H9 (cell line): ENCODE data around the gene CREG2. TPM values are rescaled to one million over a fixed set of nuclear protein-coding genes. Genes with fewer than 3 reads are reported as not detected.

Experiments used
- DNase-seq: peaks from one replicate; pipeline ENCODE4 v3.0.0-alpha.2; 2017
- H2AFZ ChIP-seq: one replicate; pipeline ENCODE4 v1.6.1; 2013; ENCODE audit warnings: mild to moderate bottlenecking, low read length, control low read depth, moderate library complexity
- H2AK5ac ChIP-seq: 2 replicates; pipeline ENCODE4 v1.6.1; 2013; ENCODE audit warnings: low read length, control low read depth, mixed read lengths; ENCODE audit not compliant: insufficient read length
- H2BK120ac ChIP-seq: one replicate; pipeline ENCODE4 v1.6.1; 2013; ENCODE audit warnings: low read depth, mild to moderate bottlenecking, low read length, control low read depth, inconsistent platforms; ENCODE audit not compliant: poor library complexity, severe bottlenecking
- H2BK12ac ChIP-seq: 2 replicates; pipeline ENCODE4 v1.6.1; 2013; ENCODE audit warnings: low read length, control low read depth, mixed read lengths, low read depth; ENCODE audit not compliant: insufficient read length
- H2BK15ac ChIP-seq: 2 replicates; pipeline ENCODE4 v1.6.1; 2013; ENCODE audit warnings: low read depth, low read length, control low read depth
- H2BK20ac ChIP-seq: one replicate; pipeline ENCODE4 v1.6.1; 2013; ENCODE audit warnings: low read depth, mild to moderate bottlenecking, low read length, control low read depth, inconsistent platforms; ENCODE audit not compliant: poor library complexity, severe bottlenecking
- H2BK5ac ChIP-seq: 2 replicates; pipeline ENCODE4 v1.6.1; 2013; ENCODE audit warnings: low read length, control low read depth, mixed read lengths; ENCODE audit not compliant: insufficient read length
- H3K14ac ChIP-seq: 2 replicates; pipeline ENCODE4 v1.6.1; 2013; ENCODE audit warnings: low read length, control low read depth; ENCODE audit not compliant: insufficient read depth
- H3K18ac ChIP-seq: 2 replicates; pipeline ENCODE4 v1.6.1; 2013; ENCODE audit warnings: low read depth, mild to moderate bottlenecking, mixed read lengths, low read length, control low read depth; ENCODE audit not compliant: insufficient read length
- H3K23ac ChIP-seq: 2 replicates; pipeline ENCODE4 v1.6.1; 2013; ENCODE audit warnings: low read length, control low read depth, mixed read lengths, low read depth; ENCODE audit not compliant: insufficient read length
- H3K23me2 ChIP-seq: 2 replicates; pipeline ENCODE4 v1.6.1; 2013; ENCODE audit warnings: low read depth, mild to moderate bottlenecking, mixed read lengths, low read length, control low read depth; ENCODE audit not compliant: insufficient read length, poor library complexity, severe bottlenecking
- H3K27ac ChIP-seq: 2 replicates; pipeline ENCODE4 v1.5.1; 2013; ENCODE audit warnings: low read length, control low read depth, mixed read lengths, low read depth; ENCODE audit not compliant: insufficient read length
- H3K27me3 ChIP-seq: 2 replicates; pipeline ENCODE4 v1.6.1; 2013; ENCODE audit warnings: low read length, control low read depth, inconsistent platforms; ENCODE audit not compliant: insufficient read depth
- H3K4ac ChIP-seq: 2 replicates; pipeline ENCODE4 v1.6.1; 2013; ENCODE audit warnings: low read depth, mild to moderate bottlenecking, control low read depth, inconsistent platforms, low read length, moderate library complexity
- H3K4me1 ChIP-seq: 2 replicates; pipeline ENCODE4 v1.6.1; 2013; ENCODE audit warnings: low read length, control low read depth, inconsistent platforms; ENCODE audit not compliant: insufficient read depth
- H3K4me2 ChIP-seq: 2 replicates; pipeline ENCODE4 v1.6.1; 2013; ENCODE audit warnings: low read length, control low read depth, mixed read lengths; ENCODE audit not compliant: insufficient read length, insufficient read depth
- H3K56ac ChIP-seq: 2 replicates; pipeline ENCODE4 v1.6.1; 2013; ENCODE audit warnings: low read depth, mild to moderate bottlenecking, mixed read lengths, low read length, control low read depth; ENCODE audit not compliant: insufficient read length
- H3K79me1 ChIP-seq: 2 replicates; pipeline ENCODE4 v1.6.1; 2013; ENCODE audit warnings: low read depth, mild to moderate bottlenecking, moderate library complexity, low read length, control low read depth, inconsistent platforms; ENCODE audit not compliant: insufficient read depth, poor library complexity, severe bottlenecking
- H3K79me2 ChIP-seq: 2 replicates; pipeline ENCODE4 v1.6.1; 2013; ENCODE audit warnings: low read length, control low read depth, inconsistent platforms; ENCODE audit not compliant: insufficient read depth
- H3K9ac ChIP-seq: 2 replicates; pipeline ENCODE4 v1.6.1; 2013; ENCODE audit warnings: low read length, control low read depth, mixed read lengths; ENCODE audit not compliant: insufficient read length; ENCODE audit errors: extremely low read depth
- H3K9me3 ChIP-seq: one replicate; pipeline ENCODE4 v1.6.1; 2013; ENCODE audit warnings: low read depth, low read length, inconsistent platforms; ENCODE audit not compliant: control insufficient read depth
- H3T11ph ChIP-seq: one replicate; pipeline ENCODE4 v1.6.1; 2013; ENCODE audit warnings: mild to moderate bottlenecking, low read length, control low read depth, inconsistent platforms
- H4K20me1 ChIP-seq: one replicate; pipeline ENCODE4 v1.6.1; 2013; ENCODE audit not compliant: control insufficient read depth, insufficient read length, insufficient read depth
- H4K5ac ChIP-seq: 2 replicates; pipeline ENCODE4 v1.6.1; 2013; ENCODE audit warnings: low read depth, mild to moderate bottlenecking, mixed read lengths, low read length, control low read depth; ENCODE audit not compliant: insufficient read length
- H4K8ac ChIP-seq: replicated peaks from 2 replicates; pipeline ENCODE4 v1.6.1; 2013; ENCODE audit warnings: low read length, control low read depth, mixed read lengths, low read depth; ENCODE audit not compliant: insufficient read length
- H4K91ac ChIP-seq: 2 replicates; pipeline ENCODE4 v1.6.1; 2013; ENCODE audit warnings: low read depth, mild to moderate bottlenecking, moderate library complexity, mixed read lengths, low read length, control low read depth; ENCODE audit not compliant: insufficient read length
- H3K27ac Mint-ChIP-seq, 3 experiments: 2 replicates in 2 of 3; 3 replicates in 1 of 3; pipeline ENCODE4 v1.8.0; 2020 to 2021; ENCODE audit warnings: mixed read lengths in 3 of 3, mild to moderate bottlenecking in 1 of 3, moderate library complexity in 1 of 3
- H3K27me3 Mint-ChIP-seq: 2 replicates; pipeline ENCODE4 v1.8.0; 2021; ENCODE audit warnings: low read depth, mild to moderate bottlenecking, moderate library complexity, mixed read lengths
- H3K36me3 Mint-ChIP-seq, 3 experiments: 2 replicates in 2 of 3; 3 replicates in 1 of 3; pipeline ENCODE4 v1.8.0; 2020 to 2021; ENCODE audit warnings: low read depth in 3 of 3, mixed read lengths in 3 of 3; ENCODE audit not compliant: insufficient read depth in 1 of 3
- H3K4me1 Mint-ChIP-seq, 2 experiments: 2 replicates each; pipeline ENCODE4 v1.8.0; 2020; ENCODE audit warnings: mixed read lengths in 2 of 2
- H3K4me3 Mint-ChIP-seq, 2 experiments: 2 replicates in 1 of 2; 3 replicates in 1 of 2; pipeline ENCODE4 v1.8.0; 2020 to 2021; ENCODE audit warnings: mild to moderate bottlenecking in 2 of 2, mixed read lengths in 2 of 2, moderate library complexity in 1 of 2
- H3K9me3 Mint-ChIP-seq, 2 experiments: 2 replicates in 1 of 2; 3 replicates in 1 of 2; pipeline ENCODE4 v1.8.0; 2020; ENCODE audit warnings: mild to moderate bottlenecking in 2 of 2, mixed read lengths in 2 of 2, moderate library complexity in 1 of 2
- WGBS: extraction: QIAGEN DNeasy Blood & Tissue Kit; methylation state at CpG from one replicate; pipeline ENCODE4 v1.1.7; 2013; ENCODE audit warnings: missing lambda C conversion rate, low lambda C conversion rate, mixed read lengths; ENCODE audit not compliant: insufficient read length; ENCODE audit errors: extremely low coverage; 5-methylcytosine and 5-hydroxymethylcytosine counted together
- total RNA-seq: library from RNA; stranded (reverse); gene quantifications from 2 replicates; pipeline ENCODE4 v1.2.1, GENCODE V29; 2021
- TF ChIP-seq, protein P1 (sequence below): fragments of 200-600 bp; sonication (generic); conservative IDR thresholded peaks from 3 replicates; pipeline ENCODE4 v1.8.0; 2021; ENCODE audit warnings: antibody characterized with exemption, mild to moderate bottlenecking

The CREG2 gene
- total RNA-seq, 1 experiment from 2014 or later, result 0.77 TPM

DNA sequence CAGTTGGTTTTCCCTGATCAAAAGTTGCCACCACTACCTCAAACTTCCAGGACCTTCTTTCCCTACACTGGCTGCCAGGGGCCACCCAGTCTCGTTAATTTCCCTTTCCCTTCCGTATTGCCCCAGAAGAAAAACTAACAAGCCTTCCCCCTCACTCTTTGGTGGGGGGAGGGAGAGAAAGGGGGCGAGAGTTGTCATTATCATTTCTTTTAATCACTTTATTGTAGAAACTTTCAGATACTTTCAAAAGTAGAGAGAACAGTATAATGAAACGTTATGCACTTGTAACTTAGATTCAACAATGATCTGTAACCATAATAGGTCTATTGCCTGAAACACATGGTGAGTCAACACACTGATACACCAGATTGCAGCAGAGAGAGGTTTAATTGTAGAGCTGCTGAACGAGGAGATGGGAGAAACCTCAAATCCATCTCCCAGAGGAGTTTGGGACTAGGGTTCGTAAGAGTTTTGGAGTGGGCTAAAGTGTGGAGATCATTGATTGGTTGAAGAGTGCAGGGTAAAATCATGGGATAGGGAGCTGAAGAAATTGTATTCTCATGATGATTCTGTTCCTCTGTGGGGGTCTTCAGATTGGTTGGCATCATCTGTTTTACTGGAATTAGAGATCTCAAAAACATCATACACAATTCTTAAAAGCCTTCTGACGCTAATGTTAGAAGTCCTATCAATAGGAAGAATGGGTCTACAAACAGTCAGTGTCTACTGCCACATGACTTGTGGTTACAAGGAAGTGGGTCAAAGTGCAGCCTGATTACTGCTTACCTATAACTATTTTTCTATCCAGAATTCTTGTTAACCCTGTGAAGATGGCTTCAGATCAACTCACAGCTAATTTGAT, 76.2 kb downstream of the CREG2 start:
- Histone ChIP-seq H2BK5ac (no peak overlapping the region), H4K8ac (no peak overlapping the region), H3K79me1 (peaks cover 9% of the 10 kb centered on the region), H3K4ac (no peak overlapping the region), H2BK15ac (no peak overlapping the region), H3K23ac (no peak overlapping the region), H2BK20ac (no peak overlapping the region), H3K9ac (no peak overlapping the region), H3K79me2 (peaks cover 19% of the 10 kb centered on the region), H3K18ac (no peak overlapping the region), H2BK12ac (no peak overlapping the region), H4K5ac (no peak overlapping the region), H2AFZ (no peak overlapping the region), H2AK5ac (no peak overlapping the region), H3K27ac (no peak overlapping the region), H3K9me3 (no peaks in the 10 kb centered on the region), H3T11ph (no peak overlapping the region), H3K23me2 (peaks cover 17% of the 10 kb centered on the region), H4K91ac (no peak overlapping the region), H3K14ac (no peak overlapping the region), H3K4me1 (peaks cover 7% of the 10 kb centered on the region; the same call in 1 of the 2 replicates), H3K4me2 (no peak overlapping the region), H3K27me3 (no peaks in the 10 kb centered on the region), H2BK120ac (no peak overlapping the region), H3K56ac (no peak overlapping the region), H4K20me1 (no peaks in the 10 kb centered on the region)
- peaks cover 0 to 5% (median 0%) of the 10 kb centered on the region in 3 experiments; a peak in 2 of 7 replicates for H3K36me3 Mint-ChIP-seq
- TF ChIP-seq, protein P1, sequence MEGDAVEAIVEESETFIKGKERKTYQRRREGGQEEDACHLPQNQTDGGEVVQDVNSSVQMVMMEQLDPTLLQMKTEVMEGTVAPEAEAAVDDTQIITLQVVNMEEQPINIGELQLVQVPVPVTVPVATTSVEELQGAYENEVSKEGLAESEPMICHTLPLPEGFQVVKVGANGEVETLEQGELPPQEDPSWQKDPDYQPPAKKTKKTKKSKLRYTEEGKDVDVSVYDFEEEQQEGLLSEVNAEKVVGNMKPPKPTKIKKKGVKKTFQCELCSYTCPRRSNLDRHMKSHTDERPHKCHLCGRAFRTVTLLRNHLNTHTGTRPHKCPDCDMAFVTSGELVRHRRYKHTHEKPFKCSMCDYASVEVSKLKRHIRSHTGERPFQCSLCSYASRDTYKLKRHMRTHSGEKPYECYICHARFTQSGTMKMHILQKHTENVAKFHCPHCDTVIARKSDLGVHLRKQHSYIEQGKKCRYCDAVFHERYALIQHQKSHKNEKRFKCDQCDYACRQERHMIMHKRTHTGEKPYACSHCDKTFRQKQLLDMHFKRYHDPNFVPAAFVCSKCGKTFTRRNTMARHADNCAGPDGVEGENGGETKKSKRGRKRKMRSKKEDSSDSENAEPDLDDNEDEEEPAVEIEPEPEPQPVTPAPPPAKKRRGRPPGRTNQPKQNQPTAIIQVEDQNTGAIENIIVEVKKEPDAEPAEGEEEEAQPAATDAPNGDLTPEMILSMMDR, result no peak
- no peak overlapping the region for H3K27ac Mint-ChIP-seq
- peaks cover 19 to 23% of the 10 kb centered on the region in 2 experiments for H3K4me1 Mint-ChIP-seq
- H3K27me3 Mint-ChIP-seq, result peaks cover 7% of the 10 kb centered on the region; the same call in 1 of the 2 replicates
- no peak overlapping the region for H3K4me3 Mint-ChIP-seq
- WGBS, result no CpG with 5 or more reads among the region's 7 CpGs
- no peaks in the 10 kb centered on the region for H3K9me3 Mint-ChIP-seq
- no peak for DNase-seq
